ENCODE measurements around the gene ATXN7L1.

The ATXN7L1 gene

DNA sequence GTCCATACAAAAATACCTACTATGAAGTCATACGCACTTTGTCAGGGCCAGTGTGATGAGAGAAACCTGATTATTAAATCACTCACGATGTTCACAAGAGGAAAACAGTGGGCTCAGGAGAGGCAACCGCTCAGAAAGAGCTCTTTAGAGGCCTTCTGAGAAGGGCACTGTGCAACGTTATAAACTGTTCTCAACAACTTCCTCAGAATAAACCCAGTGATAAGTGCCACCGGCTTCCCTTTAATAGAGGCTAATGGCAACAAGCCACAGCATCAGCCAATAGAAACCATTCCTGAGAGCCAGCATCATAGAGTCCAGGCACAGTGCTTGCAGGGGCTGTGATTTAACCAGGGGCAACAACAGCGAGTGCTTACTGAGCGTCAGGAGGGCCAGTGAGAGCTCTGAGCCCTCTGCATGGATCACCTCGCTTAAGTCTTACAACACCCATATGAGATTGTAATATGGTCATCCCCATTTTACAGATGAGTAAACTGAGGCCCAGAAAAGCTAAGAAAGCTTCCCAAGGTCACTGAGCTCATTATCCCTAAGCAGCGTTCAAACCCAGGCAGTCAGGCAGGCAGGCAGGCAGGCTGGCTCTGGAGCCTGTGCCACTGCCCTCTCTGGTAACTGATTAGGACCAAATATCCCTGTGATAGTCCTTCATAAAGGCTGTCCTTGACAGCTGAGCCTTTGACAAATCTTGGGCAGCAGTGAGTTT, 30.9 kb upstream of the ATXN7L1 start:
- no peaks in the 10 kb centered on the region for H3K27me3 ChIP-seq (ENCODE audit: insufficient read depth, low read length)
- H3K4me3 ChIP-seq (ENCODE audit: low read depth, low read length), result no peak overlapping the region
- H3K36me3 ChIP-seq (ENCODE audit: insufficient read depth, low read length), result peaks cover 6% of the 10 kb centered on the region; the same call in 1 of the 2 replicates
- no peaks in the 10 kb centered on the region for H3K4me1 ChIP-seq (ENCODE audit: control insufficient read depth, insufficient read depth, low read length, unreplicated experiment)
- H2AFZ ChIP-seq (ENCODE audit: low read length, unreplicated experiment), result no peak overlapping the region
- H3K27ac ChIP-seq (ENCODE audit: low read depth, low read length), result no peak overlapping the region
- no peaks in the 10 kb centered on the region for H3K79me2 ChIP-seq (ENCODE audit: control insufficient read depth, insufficient read depth, low read length, unreplicated experiment)

DNA sequence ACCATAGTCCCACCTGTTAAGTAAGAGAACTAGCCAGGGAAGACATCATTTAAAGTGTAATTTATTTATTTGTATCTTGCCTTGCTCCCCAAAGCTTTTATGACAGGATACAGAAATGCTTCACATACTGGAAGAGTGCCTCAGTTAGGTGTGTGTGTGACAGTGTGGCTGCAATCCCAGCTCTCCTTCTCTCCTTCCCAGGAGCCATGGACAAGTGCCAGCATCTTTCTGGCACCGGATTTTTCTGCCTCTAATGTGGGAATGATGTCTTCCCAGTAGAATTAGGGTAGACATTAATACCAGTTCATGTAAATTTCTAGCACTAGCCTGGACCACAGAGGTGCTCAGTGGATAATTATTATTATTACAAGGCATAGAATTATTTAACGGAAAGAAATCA, 30.3 kb upstream of the ATXN7L1 start:
- H3K4me3 ChIP-seq (ENCODE audit: low read depth, low read length), result no peak overlapping the region
- H3K27ac ChIP-seq (ENCODE audit: low read depth, low read length), result no peak overlapping the region
- no peaks in the 10 kb centered on the region for H3K79me2 ChIP-seq (ENCODE audit: control insufficient read depth, insufficient read depth, low read length, unreplicated experiment)
- H3K36me3 ChIP-seq (ENCODE audit: insufficient read depth, low read length), result peaks cover 6% of the 10 kb centered on the region; the same call in 1 of the 2 replicates
- H3K4me1 ChIP-seq (ENCODE audit: control insufficient read depth, insufficient read depth, low read length, unreplicated experiment), result no peaks in the 10 kb centered on the region
- no peaks in the 10 kb centered on the region for H3K27me3 ChIP-seq (ENCODE audit: insufficient read depth, low read length)
- H2AFZ ChIP-seq (ENCODE audit: low read length, unreplicated experiment), result no peak overlapping the region

DNA sequence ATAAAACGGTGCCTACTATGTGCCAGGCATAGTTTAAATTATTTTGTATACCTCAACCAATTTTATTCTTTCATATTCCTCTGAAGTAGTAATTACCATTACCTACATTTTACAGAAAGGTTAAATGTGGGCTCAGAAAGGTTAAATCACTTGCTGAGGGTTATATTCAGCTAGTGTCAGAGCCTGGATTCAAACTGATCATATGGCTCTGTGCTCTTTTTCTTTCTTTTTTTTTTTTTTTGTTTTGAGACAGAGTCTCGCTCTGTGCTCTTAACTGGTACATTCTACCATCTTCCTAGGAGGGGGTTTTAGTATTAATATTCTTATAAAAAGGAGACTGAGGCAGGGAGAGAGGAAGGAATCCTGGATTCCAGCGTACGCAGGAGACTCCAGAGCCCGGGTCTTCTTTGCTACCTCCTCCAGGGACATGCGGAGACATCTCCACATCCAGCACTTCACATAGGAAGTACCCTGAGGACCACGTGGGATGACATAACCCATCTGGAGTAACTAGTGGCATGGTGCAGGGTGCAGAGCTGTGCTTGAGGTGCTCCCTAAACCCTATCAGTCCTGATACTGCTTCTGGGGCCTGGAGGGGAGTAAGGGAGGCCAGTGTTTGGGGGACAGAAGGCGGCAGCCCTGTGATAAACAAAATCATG, 29.6 kb upstream of the ATXN7L1 start:
- Histone ChIP-seq H3K27ac (ENCODE audit: low read depth, low read length) (no peak overlapping the region), H2AFZ (ENCODE audit: low read length, unreplicated experiment) (no peak overlapping the region)

DNA sequence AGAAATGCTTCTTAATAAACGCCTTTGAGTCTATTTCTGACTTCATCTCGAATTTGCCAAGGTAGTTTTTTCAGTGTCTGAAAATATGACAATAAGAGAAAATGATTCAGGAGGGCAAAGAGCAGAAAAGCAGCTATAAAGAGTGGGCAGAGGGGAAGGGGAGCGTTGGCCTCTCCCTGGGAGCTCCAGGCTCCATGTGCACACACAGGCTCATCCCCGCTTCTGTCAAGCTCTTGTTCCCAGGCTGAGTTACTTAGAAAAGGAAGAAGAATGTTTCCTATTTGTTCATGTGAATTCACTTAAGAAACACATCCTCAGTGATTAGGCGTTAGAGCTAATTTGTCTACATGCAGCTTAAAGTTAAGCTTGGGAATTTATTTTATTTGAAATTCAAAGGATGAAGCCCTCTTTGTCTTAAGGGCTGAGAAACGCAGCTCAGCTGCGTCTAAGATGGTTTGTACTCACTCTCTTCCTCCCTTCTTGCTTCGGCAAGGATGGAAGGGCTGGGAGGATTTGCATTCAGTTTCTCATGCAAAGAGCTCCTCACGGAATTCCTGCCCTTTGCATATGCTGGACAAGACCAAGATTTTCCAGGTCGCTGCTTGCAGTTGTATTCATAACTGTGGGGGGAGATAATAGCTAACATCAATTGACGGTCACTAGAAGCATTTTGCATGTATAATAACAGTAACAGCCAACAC, 29.0 kb upstream of the ATXN7L1 start:
- Histone ChIP-seq H3K4me1 (ENCODE audit: control insufficient read depth, insufficient read depth, low read length, unreplicated experiment) (no peaks in the 10 kb centered on the region), H2AFZ (ENCODE audit: low read length, unreplicated experiment) (no peak overlapping the region), H3K4me3 (ENCODE audit: low read depth, low read length) (no peak overlapping the region), H3K27me3 (ENCODE audit: insufficient read depth, low read length) (no peaks in the 10 kb centered on the region), H3K36me3 (ENCODE audit: insufficient read depth, low read length) (no peaks in the 10 kb centered on the region), H3K27ac (ENCODE audit: low read depth, low read length) (no peak overlapping the region), H3K79me2 (ENCODE audit: control insufficient read depth, insufficient read depth, low read length, unreplicated experiment) (no peaks in the 10 kb centered on the region)

More for the DNA sequence above, 29.6 kb upstream of the ATXN7L1 start:
- H3K36me3 ChIP-seq (ENCODE audit: insufficient read depth, low read length), result peaks cover 4% of the 10 kb centered on the region; the same call in 1 of the 2 replicates
- H3K4me1 ChIP-seq (ENCODE audit: control insufficient read depth, insufficient read depth, low read length, unreplicated experiment), result no peaks in the 10 kb centered on the region
- H3K27me3 ChIP-seq (ENCODE audit: insufficient read depth, low read length), result no peaks in the 10 kb centered on the region
- H3K79me2 ChIP-seq (ENCODE audit: control insufficient read depth, insufficient read depth, low read length, unreplicated experiment), result no peaks in the 10 kb centered on the region
- no peak overlapping the region for H3K4me3 ChIP-seq (ENCODE audit: low read depth, low read length)

DNA sequence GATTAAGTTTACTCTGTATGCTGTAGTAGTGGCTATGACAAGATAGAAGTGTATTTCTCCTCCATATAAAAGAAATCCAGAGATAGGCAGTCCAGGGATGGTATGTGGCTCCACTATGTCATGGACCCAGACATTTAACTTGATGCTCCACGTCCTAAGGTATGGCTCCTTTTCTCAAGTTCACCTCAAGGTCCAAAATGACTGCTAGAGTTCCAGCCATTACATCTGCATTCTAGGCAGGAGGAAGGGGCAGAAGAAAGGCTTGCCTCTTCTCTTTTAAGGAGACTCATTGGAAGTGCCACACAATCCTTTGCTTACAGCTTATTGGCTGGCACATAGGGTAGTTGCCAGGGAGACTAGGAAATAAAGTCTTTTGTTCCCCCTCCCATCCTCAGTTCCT, 27.7 kb upstream of the ATXN7L1 start:
- no peaks in the 10 kb centered on the region for H3K79me2 ChIP-seq (ENCODE audit: control insufficient read depth, insufficient read depth, low read length, unreplicated experiment)
- no peaks in the 10 kb centered on the region for H3K4me1 ChIP-seq (ENCODE audit: control insufficient read depth, insufficient read depth, low read length, unreplicated experiment)
- H3K36me3 ChIP-seq (ENCODE audit: insufficient read depth, low read length), result no peaks in the 10 kb centered on the region

DNA sequence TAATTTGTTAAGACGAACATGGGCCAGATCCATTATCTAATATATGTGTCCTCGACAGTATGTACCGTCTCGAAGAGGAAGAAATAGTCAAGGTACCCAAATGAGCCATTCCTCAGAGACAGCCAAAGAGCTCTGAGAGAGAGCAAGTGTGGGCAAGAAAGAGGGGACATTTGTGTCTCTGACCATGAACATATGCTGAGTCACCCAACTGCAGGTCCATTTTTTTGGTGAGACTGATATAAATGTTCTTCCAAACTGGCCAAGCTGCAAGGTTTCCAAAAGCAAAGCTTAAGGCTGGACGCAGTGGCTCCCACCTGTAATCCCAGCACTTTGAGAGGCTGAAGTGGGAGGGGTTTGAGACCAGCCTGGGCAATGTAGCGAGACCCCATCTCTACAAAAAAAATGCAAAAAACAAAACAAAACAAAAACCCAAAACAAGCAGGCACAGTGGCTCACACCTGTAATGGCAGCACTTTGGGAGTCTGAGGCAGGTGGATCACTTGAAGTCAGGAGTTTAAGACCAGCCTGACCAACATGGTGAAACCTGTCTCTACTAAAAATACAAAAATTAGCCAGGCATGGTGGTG, 26.0 kb upstream of the ATXN7L1 start:
- Histone ChIP-seq H3K36me3 (ENCODE audit: insufficient read depth, low read length) (no peaks in the 10 kb centered on the region), H3K4me3 (ENCODE audit: low read depth, low read length) (no peak overlapping the region), H3K79me2 (ENCODE audit: control insufficient read depth, insufficient read depth, low read length, unreplicated experiment) (no peaks in the 10 kb centered on the region), H3K27ac (ENCODE audit: low read depth, low read length) (no peak overlapping the region), H3K27me3 (ENCODE audit: insufficient read depth, low read length) (no peaks in the 10 kb centered on the region), H2AFZ (ENCODE audit: low read length, unreplicated experiment) (no peak overlapping the region), H3K4me1 (ENCODE audit: control insufficient read depth, insufficient read depth, low read length, unreplicated experiment) (no peaks in the 10 kb centered on the region)

More for the DNA sequence above, 27.7 kb upstream of the ATXN7L1 start:
- Histone ChIP-seq H3K27ac (ENCODE audit: low read depth, low read length) (no peak overlapping the region), H3K4me3 (ENCODE audit: low read depth, low read length) (no peak overlapping the region), H3K27me3 (ENCODE audit: insufficient read depth, low read length) (no peaks in the 10 kb centered on the region), H2AFZ (ENCODE audit: low read length, unreplicated experiment) (no peak overlapping the region)

DNA sequence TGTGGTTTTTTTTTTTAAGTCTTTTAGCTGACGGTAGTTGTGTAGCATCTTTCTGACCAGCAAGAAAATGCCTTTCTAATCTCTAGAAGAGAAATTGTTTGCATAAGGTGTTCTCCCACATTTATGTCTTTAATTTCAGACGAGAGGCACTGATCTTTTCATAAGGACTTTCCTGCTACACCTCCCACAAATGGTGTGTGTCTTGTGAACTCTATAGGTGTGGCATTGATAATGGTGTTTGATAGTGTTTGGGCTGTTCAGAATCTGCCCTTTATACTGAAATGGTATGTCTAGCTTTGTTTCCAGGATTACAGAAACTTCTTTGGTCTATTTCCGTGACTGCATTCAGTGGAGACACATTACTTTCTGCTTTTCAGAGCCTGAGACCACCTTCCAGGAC, 21.6 kb upstream of the ATXN7L1 start:
- Histone ChIP-seq H3K4me1 (ENCODE audit: control insufficient read depth, insufficient read depth, low read length, unreplicated experiment) (no peaks in the 10 kb centered on the region), H3K27me3 (ENCODE audit: insufficient read depth, low read length) (no peaks in the 10 kb centered on the region), H3K36me3 (ENCODE audit: insufficient read depth, low read length) (no peaks in the 10 kb centered on the region), H3K79me2 (ENCODE audit: control insufficient read depth, insufficient read depth, low read length, unreplicated experiment) (no peaks in the 10 kb centered on the region), H3K4me3 (ENCODE audit: low read depth, low read length) (no peak overlapping the region), H2AFZ (ENCODE audit: low read length, unreplicated experiment) (no peak overlapping the region), H3K27ac (ENCODE audit: low read depth, low read length) (no peak overlapping the region)

DNA sequence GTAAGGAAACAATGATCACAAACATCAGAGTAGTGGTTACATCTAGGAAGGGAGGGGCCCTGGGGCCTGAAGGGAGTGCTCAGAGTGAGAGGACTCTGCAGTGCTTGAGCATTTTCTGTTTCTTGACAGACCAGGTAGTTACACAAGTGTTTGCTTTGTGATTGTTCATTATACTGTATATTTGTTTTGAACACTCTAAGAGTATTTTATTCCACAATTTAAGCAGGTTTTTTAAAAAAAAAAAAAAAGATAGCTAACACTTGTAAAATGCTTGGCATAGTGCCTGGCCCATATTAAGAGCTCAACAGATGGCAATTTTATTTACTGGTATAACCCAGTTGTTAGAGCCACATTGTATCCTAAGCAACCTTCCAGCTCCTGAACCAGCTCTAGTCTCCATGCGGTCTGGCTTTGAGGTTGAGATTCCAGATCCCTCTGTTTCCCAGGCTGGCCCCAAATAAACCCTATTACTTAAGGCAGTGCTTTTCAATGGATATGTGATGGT, 20.1 kb upstream of the ATXN7L1 start:
- Histone ChIP-seq H3K79me2 (ENCODE audit: control insufficient read depth, insufficient read depth, low read length, unreplicated experiment) (no peaks in the 10 kb centered on the region), H3K27me3 (ENCODE audit: insufficient read depth, low read length) (no peaks in the 10 kb centered on the region), H3K4me1 (ENCODE audit: control insufficient read depth, insufficient read depth, low read length, unreplicated experiment) (no peaks in the 10 kb centered on the region), H2AFZ (ENCODE audit: low read length, unreplicated experiment) (no peak overlapping the region), H3K4me3 (ENCODE audit: low read depth, low read length) (no peak overlapping the region), H3K27ac (ENCODE audit: low read depth, low read length) (no peak overlapping the region), H3K36me3 (ENCODE audit: insufficient read depth, low read length) (no peaks in the 10 kb centered on the region)

DNA sequence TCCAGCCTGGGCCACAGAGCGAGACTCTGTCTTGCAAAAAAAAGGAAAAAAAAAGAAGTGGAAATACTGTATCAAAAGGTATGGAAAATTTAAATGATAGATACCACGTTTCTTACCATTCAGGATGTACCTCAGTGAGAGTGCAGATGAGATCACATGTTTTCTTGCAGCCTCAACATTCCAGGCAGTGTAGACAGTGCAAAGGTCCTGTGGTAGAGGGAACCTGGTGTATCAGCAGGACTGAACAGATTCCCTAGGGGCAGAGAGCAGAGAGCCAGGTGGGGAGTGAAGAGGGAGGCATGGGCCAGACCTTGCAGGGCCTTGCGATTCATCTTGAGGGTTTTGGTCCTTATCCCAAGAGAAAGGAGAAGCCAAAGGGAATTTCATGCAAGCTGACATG, 17.7 kb upstream of the ATXN7L1 start:
- Histone ChIP-seq H3K27ac (ENCODE audit: low read depth, low read length) (no peak overlapping the region), H3K27me3 (ENCODE audit: insufficient read depth, low read length) (no peaks in the 10 kb centered on the region), H2AFZ (ENCODE audit: low read length, unreplicated experiment) (no peak overlapping the region)

DNA sequence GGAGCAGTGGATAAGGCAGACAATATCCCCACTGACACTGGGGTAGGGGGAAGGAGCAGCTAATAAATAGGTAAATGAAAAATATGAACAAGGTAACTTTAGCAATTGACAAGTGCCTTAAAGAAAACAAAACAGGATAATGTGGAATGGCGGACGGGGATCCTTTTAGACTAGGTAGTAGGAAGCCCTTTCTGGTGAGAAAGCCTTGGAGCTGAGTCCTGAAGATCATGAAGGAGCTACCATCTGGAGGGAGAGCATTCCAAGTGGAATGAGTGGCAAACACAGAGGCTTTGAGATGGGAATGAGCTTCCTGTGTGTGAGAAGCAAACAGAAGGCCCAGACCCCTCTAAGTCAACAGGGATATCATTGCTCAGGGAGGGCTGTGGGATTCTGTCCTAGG, 16.0 kb upstream of the ATXN7L1 start:
- no peaks in the 10 kb centered on the region for H3K79me2 ChIP-seq (ENCODE audit: control insufficient read depth, insufficient read depth, low read length, unreplicated experiment)
- H3K4me3 ChIP-seq (ENCODE audit: low read depth, low read length), result no peak overlapping the region
- no peaks in the 10 kb centered on the region for H3K4me1 ChIP-seq (ENCODE audit: control insufficient read depth, insufficient read depth, low read length, unreplicated experiment)
- H3K36me3 ChIP-seq (ENCODE audit: insufficient read depth, low read length), result no peaks in the 10 kb centered on the region
- no peaks in the 10 kb centered on the region for H3K27me3 ChIP-seq (ENCODE audit: insufficient read depth, low read length)
- H3K27ac ChIP-seq (ENCODE audit: low read depth, low read length), result no peak overlapping the region
- no peak overlapping the region for H2AFZ ChIP-seq (ENCODE audit: low read length, unreplicated experiment)

More for the DNA sequence above, 17.7 kb upstream of the ATXN7L1 start:
- Histone ChIP-seq H3K4me1 (ENCODE audit: control insufficient read depth, insufficient read depth, low read length, unreplicated experiment) (no peaks in the 10 kb centered on the region), H3K4me3 (ENCODE audit: low read depth, low read length) (no peak overlapping the region), H3K79me2 (ENCODE audit: control insufficient read depth, insufficient read depth, low read length, unreplicated experiment) (no peaks in the 10 kb centered on the region), H3K36me3 (ENCODE audit: insufficient read depth, low read length) (no peaks in the 10 kb centered on the region)

Data from ACC112 (cell line).